GM12878 (cell line): ENCODE results near the gene SLC28A2. TPM values are rescaled to one million over a fixed set of nuclear protein-coding genes. Genes with fewer than 3 reads are reported as not detected.

Experiments
- ATAC-seq: fragments of 200-7000 bp; cut with Tn5 transposase; 3 replicates; pipeline ENCODE4 v1.9.1; 2020; ENCODE audit warnings: mild to moderate bottlenecking, moderate library complexity
- BruUV-seq: library from RNA; stranded (reverse); fragments of 400-500 nt; replicated peaks from 2 replicates; lab custom pipeline; 2021; lab: Mats Ljungman, UMichigan
- CTCF ChIA-PET: fragments of 300-600 bp; sonication (Branson Sonifier 250); formaldehyde crosslinking; extraction: SDS; loops from one replicate; lab custom pipeline; 2021; ENCODE audit warnings: inconsistent platforms; lab: Yijun Ruan, JAX
- POLR2A ChIA-PET: fragments of 350-600 bp; formaldehyde crosslinking; extraction: SDS; loops from one replicate; lab custom pipeline; 2021; ENCODE audit warnings: inconsistent platforms; lab: Charles Lee
- RAD21 ChIA-PET: fragments of 300-600 bp; sonication (Branson Sonifier 250); formaldehyde crosslinking; loops from one replicate; lab custom pipeline; 2023; ENCODE audit warnings: antibody characterized with exemption; ENCODE audit not compliant: unreplicated experiment; lab: Charles Lee
- SMC1A ChIA-PET: fragments of 300-600 bp; sonication (Branson Sonifier 250); formaldehyde crosslinking; loops from one replicate; lab custom pipeline; 2023; ENCODE audit not compliant: unreplicated experiment, uncharacterized antibody; lab: Charles Lee
- DNase-seq: peaks from one replicate; pipeline ENCODE4 v3.0.0-alpha.2; 2011; ENCODE audit warnings: low read depth, low spot score
- FAIRE-seq: peaks from 3 replicates; lab custom pipeline; 2011; peaks lifted over from hg19 to GRCh38; lab: Jason Lieb, UNC
- H2AFZ ChIP-seq: 2 replicates; pipeline ENCODE4 v1.6.0; 2011; ENCODE audit warnings: low read depth, low read length, control low read depth; ENCODE audit not compliant: control insufficient read depth
- H3K27ac ChIP-seq: 2 replicates; pipeline ENCODE4 v1.5.1; 2011; ENCODE audit warnings: control low read depth; ENCODE audit not compliant: control insufficient read depth, insufficient read depth
- H3K27me3 ChIP-seq, 2 experiments: replicated peaks in 1 of 2; 2 replicates each; pipeline versions ENCODE4 v1.6.0 to v1.6.1; 2011; ENCODE audit warnings: low read length in 1 of 2; ENCODE audit not compliant: control insufficient read depth in 2 of 2, insufficient read depth in 2 of 2
- H3K36me3 ChIP-seq, 2 experiments: 2 replicates each; pipeline ENCODE4 v1.5.1; 2011; ENCODE audit warnings: low read length in 1 of 2; ENCODE audit not compliant: control insufficient read depth in 2 of 2, insufficient read depth in 2 of 2
- H3K4me1 ChIP-seq: 2 replicates; pipeline ENCODE4 v1.6.1; 2011; ENCODE audit warnings: mild to moderate bottlenecking, low read length, moderate library complexity, mixed read lengths; ENCODE audit not compliant: control insufficient read depth, insufficient read depth
- H3K4me2 ChIP-seq: 2 replicates; pipeline ENCODE4 v1.6.0; 2011; ENCODE audit warnings: control low read depth; ENCODE audit not compliant: control insufficient read depth, insufficient read depth
- H3K4me3 ChIP-seq: fragments of 200-600 bp; sonication (generic); 2 replicates; pipeline ENCODE4 v1.5.1; 2016
- H3K79me2 ChIP-seq: 2 replicates; pipeline ENCODE4 v1.6.0; 2011; ENCODE audit warnings: low read length; ENCODE audit not compliant: control insufficient read depth, insufficient read depth
- H3K9ac ChIP-seq: 2 replicates; pipeline ENCODE4 v1.8.0; 2011; ENCODE audit warnings: low read length, control low read depth, mixed read lengths; ENCODE audit not compliant: control insufficient read depth, insufficient read depth
- H3K9me3 ChIP-seq: replicated peaks from 3 replicates; pipeline ENCODE4 v1.5.1; 2011; ENCODE audit warnings: mild to moderate bottlenecking, low read length; ENCODE audit not compliant: control insufficient read depth, insufficient read depth
- H4K20me1 ChIP-seq: 2 replicates; pipeline ENCODE4 v1.6.0; 2011; ENCODE audit not compliant: control insufficient read depth, insufficient read depth
- CEBPB ChIP-seq, 2 experiments: fragments of 150-350 bp in 1 of 2; IDR thresholded peaks; 2 replicates each; pipeline ENCODE4 v1.6.1; 2012 to 2014; ENCODE audit warnings: low read depth in 2 of 2, low read length in 2 of 2, borderline replicate concordance in 1 of 2, inconsistent platforms in 1 of 2
- CREB1 ChIP-seq: IDR thresholded peaks from 2 replicates; pipeline ENCODE4 v1.6.1; 2012; ENCODE audit warnings: low read depth, mild to moderate bottlenecking, inconsistent platforms
- E2F4 ChIP-seq: IDR thresholded peaks from 2 replicates; pipeline ENCODE4 v1.6.1; 2012; ENCODE audit warnings: low read depth, low read length, improper control_type of control experiment
- FOS ChIP-seq: IDR thresholded peaks from 3 replicates; pipeline ENCODE4 v1.6.1; 2011; ENCODE audit warnings: borderline replicate concordance; ENCODE audit not compliant: insufficient read length; ENCODE audit errors: extremely low read depth
- HCFC1 ChIP-seq: fragments of 150-350 bp; IDR thresholded peaks from 2 replicates; pipeline ENCODE4 v1.6.1; 2014; ENCODE audit warnings: low read length
- HDAC2 ChIP-seq: fragments of 200-600 bp; sonication (generic); IDR thresholded peaks from 2 replicates; pipeline ENCODE4 v1.6.1; 2017
- MTA3 ChIP-seq: IDR thresholded peaks from 2 replicates; pipeline ENCODE4 v1.6.1; 2012; ENCODE audit warnings: low read length, inconsistent platforms, borderline replicate concordance
- NBN ChIP-seq: fragments of 450-650 bp; IDR thresholded peaks from 2 replicates; pipeline ENCODE4 v1.6.1; 2016
- NFXL1 ChIP-seq: fragments of 450-650 bp; IDR thresholded peaks from 2 replicates; pipeline ENCODE4 v1.6.1; 2017; ENCODE audit warnings: antibody characterized with exemption, mild to moderate bottlenecking, borderline replicate concordance
- NFYA ChIP-seq: IDR thresholded peaks from 2 replicates; pipeline ENCODE4 v1.6.1; 2011; ENCODE audit warnings: low read depth, mild to moderate bottlenecking, low read length, improper control_type of control experiment, borderline replicate concordance
- NRF1 ChIP-seq: conservative IDR thresholded peaks from 2 replicates; pipeline ENCODE4 v1.6.1; 2011; ENCODE audit warnings: mild to moderate bottlenecking, low read depth, low read length, improper control_type of control experiment
- PBX3 ChIP-seq: IDR thresholded peaks from 2 replicates; pipeline ENCODE4 v1.6.1; 2011; ENCODE audit warnings: mild to moderate bottlenecking, low read depth, low read length, moderate library complexity; ENCODE audit not compliant: insufficient replicate concordance
- POU2F2 ChIP-seq: IDR thresholded peaks from 3 replicates; pipeline ENCODE4 v1.6.1; 2011; ENCODE audit warnings: low read depth, mild to moderate bottlenecking, low read length, borderline replicate concordance
- SIX5 ChIP-seq: IDR thresholded peaks from 2 replicates; pipeline ENCODE4 v1.6.1; 2011; ENCODE audit warnings: mild to moderate bottlenecking, low read depth, low read length, moderate library complexity; ENCODE audit not compliant: severe bottlenecking
- SRF ChIP-seq, 2 experiments: IDR thresholded peaks; 2 replicates each; pipeline ENCODE4 v1.6.1; 2011; ENCODE audit warnings: low read depth in 2 of 2, low read length in 2 of 2, mild to moderate bottlenecking in 1 of 2, moderate library complexity in 1 of 2
- TCF12 ChIP-seq: IDR thresholded peaks from 2 replicates; pipeline ENCODE4 v1.6.1; 2011; ENCODE audit warnings: low read depth, mild to moderate bottlenecking, low read length
- WGBS: methylation state at CpG from one replicate; pipeline ENCODE4 v1.1.6; 2016; ENCODE audit warnings: low lambda C conversion rate; ENCODE audit not compliant: insufficient replicate concordance, insufficient coverage; ENCODE audit errors: missing lambda C conversion rate; 5-methylcytosine and 5-hydroxymethylcytosine counted together
- in situ Hi-C: fragments of 300-500 bp; cut with MboI; formaldehyde crosslinking; loops from 9 replicates; pipeline ENCODE4 v1.14.3; 2018; ENCODE audit warnings: mixed read lengths
- intact Hi-C: fragments of 100-400 bp; cut with micrococcal nuclease; formaldehyde crosslinking; loops from one replicate; pipeline ENCODE4 v1.14.2; 2022; ENCODE audit not compliant: unreplicated experiment
- polyA plus RNA-seq, 11 experiments: library from polyadenylated mRNA; depleted of rRNA in 4 of 11; unstranded in 6 of 11; stranded (reverse) in 5 of 11; fragments of >200 nt; fragmentation: Nextera tagmentation in 4 of 11; fragmentation: Illumina TruSeq in 1 of 11; extraction: Ambion mirVana in 4 of 11; extraction: Trizol in 1 of 11; gene quantifications; 1 replicate in 1 of 11; 2 replicates in 10 of 11; pipeline versions ENCODE4 v1.2.1 to v1.2.3, GENCODE V29; 2011 to 2016; ENCODE audit warnings: inconsistent platforms in 2 of 11, missing spikeins in 2 of 11, low read depth in 1 of 11
- total RNA-seq, 4 experiments: library from RNA; depleted of rRNA in 3 of 4; stranded (reverse); fragments of >200 nt in 3 of 4; fragmentation: Illumina TruSeq in 1 of 4; extraction: Trizol in 1 of 4; gene quantifications; 2 replicates each; pipeline versions ENCODE4 v1.2.1 to v1.2.3, GENCODE V29; 2013 to 2021
- TF ChIP-seq, protein P1 (sequence below): IDR thresholded peaks from 2 replicates; pipeline ENCODE4 v1.6.1; 2012; ENCODE audit warnings: improper control_type of control experiment, low read depth, low read length; ENCODE audit not compliant: insufficient replicate concordance

SLC28A2 gene
- total and polyA plus RNA-seq, 10 of the 15 experiments (the other 5 are each of a cell fraction or from before 2014, with no cell fraction given) = 0.02 to 0.21 (median 0.14) TPM; not detected in 6

GRCh38 chr15:45221967-45222366 is 30.1 kb upstream of the SLC28A2 start:
- no peak for TF ChIP-seq CEBPB (IDR thresholded peaks at IDR 0.05; ENCODE audit: borderline replicate concordance in 1 of 2, low read depth in 2 of 2, low read length in 2 of 2)
- no peak for TF ChIP-seq HCFC1
- TF ChIP-seq NFYA = no peak
- no peak for TF ChIP-seq MTA3
- TF ChIP-seq PBX3 = no peak
- TF ChIP-seq SIX5 = no peak
- no peak for TF ChIP-seq CREB1
- no peak for TF ChIP-seq TCF12
- TF ChIP-seq NBN = no peak
- no peak for TF ChIP-seq POU2F2
- TF ChIP-seq FOS = no peak
- no peak for TF ChIP-seq NFXL1
- TF ChIP-seq HDAC2 = no peak
- TF ChIP-seq NRF1 = no peak
- TF ChIP-seq E2F4 = no peak
- no peak for TF ChIP-seq SRF (IDR thresholded peaks at IDR 0.05; ENCODE audit: low read depth in 2 of 2, low read length in 2 of 2)
- TF ChIP-seq, protein P1, sequence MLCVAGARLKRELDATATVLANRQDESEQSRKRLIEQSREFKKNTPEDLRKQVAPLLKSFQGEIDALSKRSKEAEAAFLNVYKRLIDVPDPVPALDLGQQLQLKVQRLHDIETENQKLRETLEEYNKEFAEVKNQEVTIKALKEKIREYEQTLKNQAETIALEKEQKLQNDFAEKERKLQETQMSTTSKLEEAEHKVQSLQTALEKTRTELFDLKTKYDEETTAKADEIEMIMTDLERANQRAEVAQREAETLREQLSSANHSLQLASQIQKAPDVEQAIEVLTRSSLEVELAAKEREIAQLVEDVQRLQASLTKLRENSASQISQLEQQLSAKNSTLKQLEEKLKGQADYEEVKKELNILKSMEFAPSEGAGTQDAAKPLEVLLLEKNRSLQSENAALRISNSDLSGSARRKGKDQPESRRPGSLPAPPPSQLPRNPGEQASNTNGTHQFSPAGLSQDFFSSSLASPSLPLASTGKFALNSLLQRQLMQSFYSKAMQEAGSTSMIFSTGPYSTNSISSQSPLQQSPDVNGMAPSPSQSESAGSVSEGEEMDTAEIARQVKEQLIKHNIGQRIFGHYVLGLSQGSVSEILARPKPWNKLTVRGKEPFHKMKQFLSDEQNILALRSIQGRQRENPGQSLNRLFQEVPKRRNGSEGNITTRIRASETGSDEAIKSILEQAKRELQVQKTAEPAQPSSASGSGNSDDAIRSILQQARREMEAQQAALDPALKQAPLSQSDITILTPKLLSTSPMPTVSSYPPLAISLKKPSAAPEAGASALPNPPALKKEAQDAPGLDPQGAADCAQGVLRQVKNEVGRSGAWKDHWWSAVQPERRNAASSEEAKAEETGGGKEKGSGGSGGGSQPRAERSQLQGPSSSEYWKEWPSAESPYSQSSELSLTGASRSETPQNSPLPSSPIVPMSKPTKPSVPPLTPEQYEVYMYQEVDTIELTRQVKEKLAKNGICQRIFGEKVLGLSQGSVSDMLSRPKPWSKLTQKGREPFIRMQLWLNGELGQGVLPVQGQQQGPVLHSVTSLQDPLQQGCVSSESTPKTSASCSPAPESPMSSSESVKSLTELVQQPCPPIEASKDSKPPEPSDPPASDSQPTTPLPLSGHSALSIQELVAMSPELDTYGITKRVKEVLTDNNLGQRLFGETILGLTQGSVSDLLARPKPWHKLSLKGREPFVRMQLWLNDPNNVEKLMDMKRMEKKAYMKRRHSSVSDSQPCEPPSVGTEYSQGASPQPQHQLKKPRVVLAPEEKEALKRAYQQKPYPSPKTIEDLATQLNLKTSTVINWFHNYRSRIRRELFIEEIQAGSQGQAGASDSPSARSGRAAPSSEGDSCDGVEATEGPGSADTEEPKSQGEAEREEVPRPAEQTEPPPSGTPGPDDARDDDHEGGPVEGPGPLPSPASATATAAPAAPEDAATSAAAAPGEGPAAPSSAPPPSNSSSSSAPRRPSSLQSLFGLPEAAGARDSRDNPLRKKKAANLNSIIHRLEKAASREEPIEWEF = no peak
- TF ChIP-seq, all 136 proteins: peak for 0
- no peak overlapping the region for H3K9ac ChIP-seq
- no peak for FAIRE-seq
- H4K20me1 ChIP-seq = no peaks in the 10 kb centered on the region
- no peaks in the 10 kb centered on the region for H3K36me3 ChIP-seq
- peaks cover 0 to 4% of the 10 kb centered on the region in 2 experiments; a peak in 1 of 4 replicates for H3K27me3 ChIP-seq
- SMC1A ChIA-PET = no interaction called here
- DNase-seq = no peak
- POLR2A ChIA-PET = interaction anchor here (0.6 kb wide), 1 partner anchor 28 kb away, joined by 3 read pairs; no protein-coding TSS in a partner anchor
- no peaks in the 10 kb centered on the region for H3K9me3 ChIP-seq
- RAD21 ChIA-PET = no interaction called here
- in situ Hi-C loops (no loop called here), intact Hi-C loops (no loop called here)
- no peaks in the 10 kb centered on the region for H3K4me1 ChIP-seq
- no peak for ATAC-seq
- H3K79me2 ChIP-seq = no peaks in the 10 kb centered on the region
- CTCF ChIA-PET = interaction anchor here (1.1 to 1.4 kb wide), 2 partner anchors 12 to 104 kb away, joined by 3 read pairs; no protein-coding TSS in a partner anchor
- H3K4me2 ChIP-seq = no peak overlapping the region
- no peak overlapping the region for H3K27ac ChIP-seq
- BruUV-seq = no TSS peak
- H3K4me3 ChIP-seq = no peak overlapping the region
- WGBS = 59% methylated on average over 4 of the region's 4 CpGs
- no peak overlapping the region for H2AFZ ChIP-seq
